Adipocyte (in vitro differentiated cells): ENCODE results near the gene UGT1A6.
"Not testable (repeated sequence)": the region's sequence is repeated elsewhere in the genome, so short reads cannot be mapped to it uniquely, and the experiment has no call there.

ENCODE experiments used
- DNase-seq: peaks from one replicate; pipeline ENCODE4 v3.0.0-alpha.2; 2015; ENCODE audit warnings: low read depth
- H3K27me3 ChIP-seq: replicated peaks from 2 replicates; pipeline ENCODE4 v1.7.0; 2013; ENCODE audit warnings: mild to moderate bottlenecking, low read length, moderate library complexity; ENCODE audit not compliant: control insufficient read depth, insufficient read depth
- H3K36me3 ChIP-seq: 2 replicates; pipeline ENCODE4 v1.7.0; 2013; ENCODE audit warnings: low read length, mild to moderate bottlenecking, moderate library complexity; ENCODE audit not compliant: control insufficient read depth, insufficient read depth, severe bottlenecking
- H3K4me1 ChIP-seq: 2 replicates; pipeline ENCODE4 v1.7.0; 2013; ENCODE audit warnings: mild to moderate bottlenecking, low read length, moderate library complexity; ENCODE audit not compliant: control insufficient read depth, insufficient read depth
- H3K4me3 ChIP-seq: 2 replicates; pipeline ENCODE4 v1.7.0; 2013; ENCODE audit warnings: mild to moderate bottlenecking, low read length, moderate library complexity
- H3K9ac ChIP-seq: 2 replicates; pipeline ENCODE4 v1.7.0; 2013; ENCODE audit warnings: mild to moderate bottlenecking, low read length, moderate library complexity
- H3K9me3 ChIP-seq: 2 replicates; pipeline ENCODE4 v1.7.0; 2013; ENCODE audit warnings: mild to moderate bottlenecking, low read length, moderate library complexity; ENCODE audit not compliant: control insufficient read depth

UGT1A6 gene

DNA sequence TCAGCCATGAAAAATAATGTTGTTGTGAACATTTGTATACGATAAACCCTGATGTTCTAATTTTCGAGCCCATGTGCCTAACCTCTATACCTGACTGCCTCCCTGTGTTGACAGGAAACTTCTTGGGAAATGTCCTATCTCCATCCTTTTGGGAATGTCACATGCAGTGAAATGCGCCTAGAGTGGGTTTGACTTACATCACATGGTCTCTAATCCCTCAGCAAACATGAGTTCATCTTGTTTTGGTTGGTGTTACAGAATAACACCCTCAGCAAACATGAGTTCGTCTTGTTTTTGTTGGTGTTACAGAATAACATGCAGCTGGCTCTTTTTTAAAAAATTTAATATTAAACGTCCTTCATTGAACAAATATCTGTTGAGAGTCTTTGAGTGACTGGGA lies 4.3 kb upstream of the UGT1A6 start:
- no peak for DNase-seq
- H3K9me3 ChIP-seq: no peaks in the 10 kb centered on the region
- no peaks in the 10 kb centered on the region for H3K36me3 ChIP-seq
- no peak overlapping the region for H3K9ac ChIP-seq
- H3K27me3 ChIP-seq: peaks cover 19% of the 10 kb centered on the region
- H3K4me1 ChIP-seq: peaks cover 6% of the 10 kb centered on the region
- H3K4me3 ChIP-seq: no peak overlapping the region

DNA sequence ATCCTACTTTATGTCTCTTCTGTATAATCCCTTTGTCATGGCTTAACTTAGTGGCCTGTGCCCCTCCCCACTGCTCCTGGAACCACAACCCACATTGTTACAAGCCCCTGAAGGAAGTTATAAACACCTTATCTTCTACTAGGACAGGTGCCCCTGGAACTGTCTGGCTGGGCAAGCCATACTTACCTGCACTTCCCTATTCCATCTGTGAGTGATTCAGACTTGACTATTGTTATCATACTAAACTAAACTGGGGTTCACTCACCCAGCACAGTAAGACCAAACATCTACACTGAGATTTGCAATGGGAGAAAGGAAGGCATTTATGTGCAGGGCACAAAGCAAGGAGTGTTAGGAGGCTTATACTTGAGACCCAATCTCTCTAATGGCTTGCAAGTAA lies 3.7 kb upstream of the UGT1A6 start:
- H3K36me3 ChIP-seq: no peaks in the 10 kb centered on the region
- no peak overlapping the region for H3K4me3 ChIP-seq
- no peak for DNase-seq
- peaks cover 19% of the 10 kb centered on the region for H3K27me3 ChIP-seq
- H3K9ac ChIP-seq: no peak overlapping the region
- no peaks in the 10 kb centered on the region for H3K9me3 ChIP-seq
- peaks cover 6% of the 10 kb centered on the region for H3K4me1 ChIP-seq

DNA sequence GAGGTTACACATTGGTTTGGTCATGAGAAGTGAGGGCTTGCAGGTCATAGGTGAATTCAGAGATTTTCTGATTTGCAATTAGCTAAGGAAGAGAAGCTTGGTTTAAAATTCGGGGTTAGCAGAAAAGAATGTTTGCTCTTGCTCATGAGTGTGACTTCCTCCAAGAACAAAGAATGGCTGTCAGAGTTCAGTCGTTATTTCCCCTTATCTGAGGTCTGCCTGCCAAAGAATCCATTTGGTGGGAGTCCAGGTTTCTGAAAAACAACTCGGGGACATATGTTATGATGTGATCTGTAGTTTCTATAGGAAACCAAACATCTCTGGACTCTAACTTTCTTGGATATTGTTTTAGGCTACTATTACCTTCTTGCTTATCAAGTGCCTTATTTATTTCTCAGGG lies 3.2 kb upstream of the UGT1A6 start:
- DNase-seq: no peak
- Histone ChIP-seq H3K4me1 (peaks cover 6% of the 10 kb centered on the region), H3K36me3 (no peaks in the 10 kb centered on the region), H3K9ac (no peak overlapping the region), H3K4me3 (no peak overlapping the region), H3K27me3 (peaks cover 19% of the 10 kb centered on the region), H3K9me3 (no peaks in the 10 kb centered on the region)

DNA sequence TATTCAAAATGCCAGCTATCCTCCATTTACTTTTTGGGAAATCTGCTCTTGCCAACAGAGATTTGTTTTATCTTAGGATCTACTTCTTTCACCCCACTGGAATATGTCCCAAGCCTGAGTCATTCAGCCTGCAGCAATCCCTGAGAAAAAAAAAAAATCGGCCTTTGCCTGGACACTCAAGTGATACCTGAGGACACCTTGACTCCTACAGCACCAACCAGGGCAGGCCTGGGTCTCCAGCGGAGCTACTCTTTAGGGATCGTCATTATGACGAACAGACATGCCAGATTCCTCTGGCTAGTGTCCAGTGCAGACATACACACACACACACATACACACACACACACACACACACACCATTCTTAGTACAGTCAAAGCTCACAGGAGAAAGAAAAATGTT lies 2.2 kb upstream of the UGT1A6 start:
- H3K27me3 ChIP-seq: peaks cover 19% of the 10 kb centered on the region
- H3K36me3 ChIP-seq: no peaks in the 10 kb centered on the region
- H3K9me3 ChIP-seq: no peaks in the 10 kb centered on the region
- peaks cover 6% of the 10 kb centered on the region for H3K4me1 ChIP-seq
- H3K9ac ChIP-seq: no peak overlapping the region
- H3K4me3 ChIP-seq: no peak overlapping the region
- peak; percentile 40 for DNase-seq

DNA sequence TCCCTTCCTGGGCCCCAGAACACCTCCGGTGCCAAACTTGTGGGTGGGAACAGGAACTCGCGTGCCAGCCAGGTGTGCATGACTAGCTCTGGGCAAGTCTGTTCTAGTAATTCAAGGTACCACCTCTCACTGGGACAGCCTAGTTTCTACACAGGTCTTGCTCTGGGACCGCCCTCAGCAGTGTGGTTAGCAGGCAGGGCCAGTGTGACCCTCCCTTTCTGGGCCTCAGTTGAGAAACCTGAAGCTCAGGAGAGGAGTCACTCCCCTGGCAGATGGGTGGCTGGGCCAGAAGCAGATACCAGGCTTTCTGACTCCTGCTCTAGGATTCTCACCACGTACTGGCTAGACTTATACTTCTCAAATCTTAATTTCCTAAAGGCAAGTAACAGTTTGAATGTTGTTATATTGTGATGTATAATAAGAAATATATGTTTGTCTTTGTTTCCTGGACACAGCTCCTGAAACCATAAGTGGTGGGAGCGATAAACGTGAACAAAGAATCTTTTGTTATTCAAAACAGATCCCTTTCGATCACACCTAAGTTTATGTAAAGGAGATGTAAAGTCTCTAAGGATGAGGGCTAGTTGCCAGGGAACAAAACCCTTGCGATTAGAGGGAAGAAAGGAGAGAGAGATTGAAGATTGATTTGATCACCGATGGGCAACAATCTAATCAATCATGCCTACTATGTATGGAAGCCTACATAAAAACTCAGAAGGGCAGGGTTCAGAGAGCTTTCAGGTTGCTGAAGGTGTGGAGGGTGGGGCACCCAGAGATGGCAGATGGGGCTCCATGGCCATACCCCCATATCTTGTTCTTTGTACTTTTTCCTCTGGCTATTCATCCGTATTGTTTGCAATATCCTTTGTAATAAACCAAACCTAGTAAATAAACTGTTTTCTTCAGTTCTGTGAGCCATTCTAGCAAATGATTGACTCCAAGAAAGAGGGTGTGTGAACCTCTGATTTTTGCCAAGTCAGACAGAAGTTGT lies 952 bp upstream of the UGT1A6 start:
- H3K9me3 ChIP-seq: no peaks in the 10 kb centered on the region
- no peak overlapping the region for H3K9ac ChIP-seq
- H3K27me3 ChIP-seq: peaks cover 19% of the 10 kb centered on the region
- H3K4me3 ChIP-seq: no peak overlapping the region
- H3K36me3 ChIP-seq: no peaks in the 10 kb centered on the region
- H3K4me1 ChIP-seq: peaks cover 9% of the 10 kb centered on the region
- DNase-seq: no peak

DNA sequence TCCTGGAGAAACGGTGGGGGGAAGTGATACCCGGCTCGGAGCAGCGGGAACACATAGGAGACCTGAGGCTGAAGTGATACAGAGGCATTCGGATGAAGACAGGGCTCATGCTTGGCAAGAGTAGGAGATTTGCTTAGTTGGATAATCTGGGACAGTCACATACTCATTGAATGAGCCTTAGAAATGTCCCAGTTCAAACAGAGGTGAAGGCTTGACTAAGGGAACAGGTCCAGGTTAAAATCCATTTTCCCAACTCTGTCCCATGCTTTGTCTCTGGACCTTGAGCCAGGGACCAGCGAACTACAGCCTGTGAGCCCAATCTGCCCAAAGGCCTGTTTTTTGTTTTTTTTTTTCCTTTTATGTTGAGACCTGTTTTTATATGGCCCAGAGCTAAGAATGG lies 1.3 kb downstream of the UGT1A6 start:
- no peak for DNase-seq
- Histone ChIP-seq H3K4me3 (no peak overlapping the region), H3K27me3 (peaks cover 19% of the 10 kb centered on the region), H3K9me3 (no peaks in the 10 kb centered on the region), H3K36me3 (no peaks in the 10 kb centered on the region), H3K9ac (no peak overlapping the region), H3K4me1 (peaks cover 21% of the 10 kb centered on the region)

DNA sequence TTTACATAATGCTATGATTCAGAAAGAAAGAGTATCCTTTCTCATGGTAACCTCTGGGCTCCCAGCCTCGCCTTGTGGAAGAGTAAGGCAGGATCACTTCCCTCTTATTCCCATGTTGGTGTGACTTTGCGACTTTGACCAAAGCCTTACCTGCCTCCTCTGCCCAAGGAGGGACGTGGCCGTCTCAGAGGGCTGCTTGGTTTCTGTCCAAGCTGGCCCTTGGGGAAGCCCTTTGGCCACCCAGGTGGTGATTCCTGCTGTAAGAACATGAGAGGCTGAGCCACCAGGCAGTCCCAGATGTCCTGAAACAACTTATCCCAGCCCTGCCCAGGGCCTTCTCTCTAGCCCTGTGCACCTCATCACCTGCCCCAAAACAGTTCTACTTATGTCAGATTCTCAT lies 6.0 kb downstream of the UGT1A6 start:
- Histone ChIP-seq H3K27me3 (no peaks in the 10 kb centered on the region), H3K9me3 (no peaks in the 10 kb centered on the region), H3K4me1 (peaks cover 25% of the 10 kb centered on the region), H3K9ac (no peak overlapping the region), H3K4me3 (no peak overlapping the region), H3K36me3 (no peaks in the 10 kb centered on the region)
- no peak for DNase-seq

DNA sequence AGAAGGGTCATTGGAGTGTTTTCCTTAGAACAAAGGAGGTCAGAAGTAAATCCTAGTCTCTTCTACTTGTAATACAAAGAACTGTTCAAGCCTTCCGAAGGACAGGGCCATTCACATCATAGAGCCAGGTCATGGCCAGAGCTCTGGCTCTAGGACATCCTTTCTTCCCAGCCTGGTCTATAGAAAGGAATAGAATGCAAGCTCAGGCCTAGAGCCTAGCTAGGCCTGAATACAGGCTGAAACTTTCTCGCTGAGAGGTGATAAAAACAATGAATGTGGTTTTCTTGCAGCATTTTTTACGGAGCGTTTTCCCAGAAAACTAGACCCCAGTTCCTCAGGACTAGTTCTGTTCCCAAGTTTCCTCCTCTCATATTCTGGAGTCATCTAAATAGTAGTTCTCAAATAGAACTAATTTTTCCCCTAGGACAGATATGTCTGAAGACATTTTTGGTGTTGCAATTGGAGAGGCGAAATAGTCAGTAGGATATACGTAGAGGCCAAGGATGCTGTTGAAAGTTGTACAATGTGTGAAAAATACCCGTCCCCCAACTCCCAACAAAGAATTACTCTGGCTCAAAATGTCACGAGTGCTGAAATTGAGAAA lies 6.8 kb downstream of the UGT1A6 start:
- Histone ChIP-seq H3K4me1 (peaks cover 25% of the 10 kb centered on the region), H3K9ac (peak overlapping the region; percentile 67), H3K36me3 (no peaks in the 10 kb centered on the region), H3K27me3 (no peaks in the 10 kb centered on the region), H3K9me3 (no peaks in the 10 kb centered on the region), H3K4me3 (no peak overlapping the region)
- no peak for DNase-seq

DNA sequence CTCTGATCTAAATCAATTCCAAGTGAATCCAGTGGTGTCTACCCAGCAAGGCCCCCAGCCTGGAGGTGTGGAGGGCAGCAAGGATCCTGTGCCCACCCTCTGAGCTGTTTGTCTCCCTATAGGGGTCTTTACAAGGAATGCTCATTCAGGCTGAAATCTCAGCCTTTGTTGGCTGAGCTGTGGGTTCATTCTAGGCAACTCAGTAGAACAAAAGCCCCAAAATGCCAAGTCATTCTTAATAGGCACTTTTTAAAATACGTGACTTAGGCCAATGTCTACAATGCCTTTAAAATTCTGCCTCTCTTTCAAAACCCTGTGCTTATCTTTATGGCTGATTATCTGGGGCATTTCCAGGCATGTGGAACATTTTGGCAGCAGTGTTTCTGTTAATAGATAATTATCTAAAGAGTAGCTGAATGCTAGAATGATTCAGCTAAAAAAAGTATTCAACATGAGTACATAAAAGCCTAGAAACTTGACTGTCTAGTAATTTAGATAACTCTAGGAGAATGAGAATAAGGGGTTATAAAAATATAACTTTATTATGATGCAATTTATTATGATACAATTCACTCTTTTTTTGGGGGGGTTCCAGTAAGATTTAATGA lies 7.4 kb downstream of the UGT1A6 start:
- peak; percentile 93 for DNase-seq
- no peaks in the 10 kb centered on the region for H3K36me3 ChIP-seq
- no peak overlapping the region for H3K4me3 ChIP-seq
- peaks cover 25% of the 10 kb centered on the region for H3K4me1 ChIP-seq
- no peaks in the 10 kb centered on the region for H3K27me3 ChIP-seq
- no peaks in the 10 kb centered on the region for H3K9me3 ChIP-seq
- peak overlapping the region; percentile 67 for H3K9ac ChIP-seq

DNA sequence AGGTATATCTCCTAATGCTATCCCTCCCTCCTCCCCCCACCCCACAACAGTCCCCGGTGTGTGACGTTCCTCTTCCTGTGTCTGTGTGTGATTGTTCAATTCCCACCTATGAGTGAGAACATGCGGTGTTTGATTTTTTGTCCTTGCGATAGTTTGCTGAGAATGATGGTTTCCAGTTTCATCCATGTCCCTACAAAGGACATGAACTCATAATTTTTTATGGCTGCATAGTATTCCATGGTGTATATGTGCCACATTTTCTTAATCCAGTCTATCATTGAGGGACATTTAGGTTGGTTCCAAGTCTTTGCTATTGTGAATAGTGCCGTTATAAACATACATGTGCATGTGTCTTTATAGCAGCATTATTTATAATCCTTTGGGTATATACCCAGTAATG lies 8.2 kb downstream of the UGT1A6 start:
- H3K4me3 ChIP-seq, H3K36me3 ChIP-seq, H3K27me3 ChIP-seq, H3K9ac ChIP-seq, DNase-seq, H3K9me3 ChIP-seq: not testable (repeated sequence)
- peaks cover 26% of the 10 kb centered on the region for H3K4me1 ChIP-seq

DNA sequence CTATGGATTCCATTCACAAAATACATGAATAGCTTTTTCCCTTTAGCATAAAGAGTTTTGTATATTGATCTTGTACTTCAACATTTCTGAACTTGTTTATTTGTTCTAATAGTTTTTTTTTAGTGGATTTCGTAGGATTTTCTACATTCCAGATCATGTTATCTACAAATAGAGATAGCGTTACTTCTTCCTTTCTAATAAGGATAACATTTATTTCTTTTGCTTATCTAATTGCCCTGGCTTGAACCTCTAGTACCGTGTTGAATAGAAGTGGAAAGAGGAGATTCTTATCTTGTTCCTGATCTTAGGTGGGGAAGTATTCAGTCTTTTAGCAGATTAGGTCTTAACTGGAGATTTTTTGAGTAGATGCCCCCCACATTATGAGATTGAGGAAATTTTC lies 9.5 kb downstream of the UGT1A6 start:
- Histone ChIP-seq H3K36me3 (no peaks in the 10 kb centered on the region), H3K9me3 (no peaks in the 10 kb centered on the region), H3K9ac (no peak overlapping the region), H3K4me1 (peaks cover 34% of the 10 kb centered on the region), H3K4me3 (no peak overlapping the region), H3K27me3 (no peaks in the 10 kb centered on the region)
- DNase-seq: no peak
